ENCODE data around the gene LIN28A.

The LIN28A gene

DNA sequence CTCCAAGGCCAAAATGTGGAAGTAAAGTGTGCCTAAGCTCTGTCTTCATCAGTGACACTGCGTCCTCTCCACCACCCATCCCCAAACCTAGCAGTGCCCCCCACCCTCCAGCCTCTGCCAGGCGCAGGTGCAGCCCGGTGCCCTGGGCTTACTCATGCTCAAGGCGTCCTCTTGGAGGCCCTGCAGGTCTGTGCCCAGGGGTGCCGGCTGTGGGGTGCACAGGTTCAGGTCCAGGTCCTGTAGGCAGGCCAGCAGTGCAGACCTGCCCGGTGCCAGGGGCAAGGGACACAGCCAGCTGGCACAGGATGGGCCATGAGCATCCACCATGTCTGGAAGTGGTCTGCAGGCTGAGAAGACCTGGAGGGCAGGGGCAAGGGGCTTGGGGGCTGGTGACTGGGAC lies 43.2 kb upstream of the LIN28A start:
- TF ChIP-seq POLR2AphosphoS5 (IDR thresholded peaks at IDR 0.05; ENCODE audit: low read depth, low read length), result no peak
- no peak for TF ChIP-seq TAF1 (IDR thresholded peaks at IDR 0.05; ENCODE audit: borderline replicate concordance, insufficient read depth, low read length)
- TF ChIP-seq REST (IDR thresholded peaks at IDR 0.05; ENCODE audit: insufficient read depth in 1 of 2, low read depth in 2 of 2, low read length in 2 of 2), result no peak
- no peak for TF ChIP-seq SIN3A (IDR thresholded peaks at IDR 0.05; ENCODE audit: borderline replicate concordance, insufficient read depth, low read length)
- TF ChIP-seq FOXP2 (optimal IDR thresholded peaks at IDR 0.05; ENCODE audit: borderline replicate concordance, extremely low read depth, extremely low read length, insufficient read depth), result no peak

- TF ChIP-seq POLR2AphosphoS5 (IDR thresholded peaks at IDR 0.05; ENCODE audit: low read depth, low read length) (no peak), FOXP2 (optimal IDR thresholded peaks at IDR 0.05; ENCODE audit: borderline replicate concordance, extremely low read depth, extremely low read length, insufficient read depth) (no peak), TAF1 (IDR thresholded peaks at IDR 0.05; ENCODE audit: borderline replicate concordance, insufficient read depth, low read length) (no peak)
Observed at GRCh38 chr1:26368006-26368405, 42.6 kb upstream of the LIN28A start.

- TF ChIP-seq POLR2AphosphoS5 (IDR thresholded peaks at IDR 0.05; ENCODE audit: low read depth, low read length) (no peak), TAF1 (IDR thresholded peaks at IDR 0.05; ENCODE audit: borderline replicate concordance, insufficient read depth, low read length) (no peak), SIN3A (IDR thresholded peaks at IDR 0.05; ENCODE audit: borderline replicate concordance, insufficient read depth, low read length) (no peak), FOXP2 (optimal IDR thresholded peaks at IDR 0.05; ENCODE audit: borderline replicate concordance, extremely low read depth, extremely low read length, insufficient read depth) (no peak), REST (IDR thresholded peaks at IDR 0.05; ENCODE audit: insufficient read depth in 1 of 2, low read depth in 2 of 2, low read length in 2 of 2) (no peak)
Observed at GRCh38 chr1:26368486-26368885, 42.1 kb upstream of the LIN28A start.

DNA sequence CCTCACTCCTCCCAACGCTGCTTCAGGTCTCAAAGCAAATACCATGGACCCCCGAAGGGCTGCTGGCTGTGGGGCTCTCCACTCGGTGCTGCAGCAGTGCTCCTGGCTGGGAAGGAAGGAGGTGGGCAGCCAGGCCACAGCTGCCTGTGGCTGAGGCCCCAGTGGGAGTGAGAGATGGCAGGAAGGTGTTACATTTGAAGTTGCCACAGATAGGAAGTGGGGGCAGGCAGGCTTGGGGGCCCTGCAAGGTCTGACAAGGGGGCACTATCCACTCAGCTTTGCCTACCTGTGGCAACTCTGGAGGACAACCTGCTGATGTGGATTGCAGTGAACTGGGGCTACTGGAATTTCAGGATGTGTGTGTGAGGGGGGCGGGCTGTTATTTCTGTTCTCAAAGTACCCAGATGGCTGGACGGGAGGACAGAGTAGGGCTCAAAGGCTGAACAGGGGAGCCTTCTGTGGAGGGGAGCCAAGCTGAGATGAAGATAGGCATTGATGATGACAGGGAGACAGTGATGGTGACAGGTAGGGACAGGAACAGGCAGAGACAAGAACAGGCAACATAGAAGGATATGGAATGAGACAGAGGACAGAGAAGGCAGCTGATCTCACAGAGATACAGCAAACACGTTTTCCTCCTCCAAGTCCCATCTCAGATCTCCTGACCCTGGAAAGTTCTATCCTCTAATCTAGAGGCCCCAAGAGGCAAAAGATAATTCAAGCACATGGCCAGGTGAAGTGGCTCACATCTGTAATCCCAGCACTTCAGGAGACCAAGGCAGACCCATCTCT lies 39.8 kb upstream of the LIN28A start:
- no peak for TF ChIP-seq TAF1 (IDR thresholded peaks at IDR 0.05; ENCODE audit: borderline replicate concordance, insufficient read depth, low read length)
- TF ChIP-seq POLR2AphosphoS5 (IDR thresholded peaks at IDR 0.05; ENCODE audit: low read depth, low read length), result no peak
- TF ChIP-seq REST (IDR thresholded peaks at IDR 0.05; ENCODE audit: insufficient read depth in 1 of 2, low read depth in 2 of 2, low read length in 2 of 2), result no peak
- no peak for TF ChIP-seq FOXP2 (optimal IDR thresholded peaks at IDR 0.05; ENCODE audit: borderline replicate concordance, extremely low read depth, extremely low read length, insufficient read depth)
- no peak for TF ChIP-seq SIN3A (IDR thresholded peaks at IDR 0.05; ENCODE audit: borderline replicate concordance, insufficient read depth, low read length)

DNA sequence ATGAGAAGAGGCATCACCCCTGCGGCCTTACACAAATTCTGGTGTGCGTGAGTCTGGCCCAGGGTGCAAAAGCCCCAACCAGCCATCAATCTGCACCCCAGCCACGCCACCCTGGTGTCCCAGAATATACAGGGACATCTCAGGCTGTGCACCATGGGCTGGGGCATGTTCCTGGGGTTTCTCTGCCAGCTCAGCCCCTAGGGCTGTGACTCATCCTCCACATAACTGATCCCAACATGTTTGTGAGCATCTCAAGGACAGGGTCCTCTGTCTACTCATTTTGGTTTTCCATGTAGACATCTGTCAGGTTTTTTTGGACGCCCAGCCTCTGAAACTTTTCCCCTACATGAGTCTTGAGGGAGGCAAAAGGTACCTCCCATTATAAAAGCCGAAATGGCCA lies 38.6 kb upstream of the LIN28A start:
- TF ChIP-seq POLR2AphosphoS5 (IDR thresholded peaks at IDR 0.05; ENCODE audit: low read depth, low read length) (no peak), SIN3A (IDR thresholded peaks at IDR 0.05; ENCODE audit: borderline replicate concordance, insufficient read depth, low read length) (no peak), TAF1 (IDR thresholded peaks at IDR 0.05; ENCODE audit: borderline replicate concordance, insufficient read depth, low read length) (no peak), FOXP2 (optimal IDR thresholded peaks at IDR 0.05; ENCODE audit: borderline replicate concordance, extremely low read depth, extremely low read length, insufficient read depth) (no peak), REST (IDR thresholded peaks at IDR 0.05; ENCODE audit: insufficient read depth in 1 of 2, low read depth in 2 of 2, low read length in 2 of 2) (no peak)
